T-helper 9 cell (primary cell): ENCODE measurements around the gene NPHP3.
"Not testable (repeated sequence)": the region's sequence is repeated elsewhere in the genome, so short reads cannot be mapped to it uniquely, and the experiment has no call there.

Experiments
- DNase-seq: peaks from one replicate; pipeline ENCODE4 v3.0.0-alpha.2; 2020
- total RNA-seq, 2 donors: gene quantifications; one replicate each; lab custom pipeline; 2026; lab: John Stamatoyannopoulos, UW

Gene NPHP3
- 15.2 to 17.3 reads per million in 2 donors for total RNA-seq

GRCh38 chr3:132722165-132723023 lies at the start of gene NPHP3:
Gene NPHP3, minus strand, starts transcription at chr3:132722409. Its CDS starts 54 bp downstream, at chr3:132722355.
- DNase-seq, result peak; percentile 100

GRCh38 chr3:132758740-132759139 lies 36.5 kb upstream of the NPHP3 start:
- DNase-seq, result no peak

- DNase-seq, result no peak
These were observed 34.0 kb upstream of the NPHP3 start for GRCh38 chr3:132756108-132756650.

GRCh38 chr3:132753946-132754345 lies 31.7 kb upstream of the NPHP3 start:
- no peak for DNase-seq

GRCh38 chr3:132749786-132750185 lies 27.6 kb upstream of the NPHP3 start:
- DNase-seq, result no peak

- DNase-seq, result not testable (repeated sequence)
These were observed 24.5 kb upstream of the NPHP3 start for GRCh38 chr3:132746720-132747119.

- DNase-seq, result no peak
These were observed 16.1 kb upstream of the NPHP3 start for GRCh38 chr3:132738314-132738713.

- DNase-seq, result no peak
These were observed 13.4 kb upstream of the NPHP3 start for GRCh38 chr3:132735589-132735988.

GRCh38 chr3:132730891-132731580 lies 8.8 kb upstream of the NPHP3 start:
- DNase-seq, result no peak

- no peak for DNase-seq
These were observed 4.2 kb upstream of the NPHP3 start for GRCh38 chr3:132726341-132726823.

GRCh38 chr3:132723024-132723950 lies 1.1 kb upstream of the NPHP3 start:
- DNase-seq, result no peak

- peak; percentile 21 for DNase-seq
These were observed 587 bp downstream of the NPHP3 start for GRCh38 chr3:132721479-132722164.

- DNase-seq, result no peak
These were observed 2.0 kb downstream of the NPHP3 start for GRCh38 chr3:132720228-132720627.

GRCh38 chr3:132716372-132716771 lies 5.8 kb downstream of the NPHP3 start:
- DNase-seq, result no peak

GRCh38 chr3:132713977-132714727 lies 8.1 kb downstream of the NPHP3 start:
- no peak for DNase-seq

- DNase-seq, result no peak
These were observed 11.9 kb downstream of the NPHP3 start for GRCh38 chr3:132710311-132710710.

- no peak for DNase-seq
These were observed 12.4 kb downstream of the NPHP3 start for GRCh38 chr3:132709761-132710160.

GRCh38 chr3:132703733-132704132 lies 18.5 kb downstream of the NPHP3 start:
- no peak for DNase-seq

- no peak for DNase-seq
These were observed 26.8 kb downstream of the NPHP3 start for GRCh38 chr3:132695422-132695821.

GRCh38 chr3:132694991-132695390 lies 27.2 kb downstream of the NPHP3 start:
- no peak for DNase-seq

- no peak for DNase-seq
These were observed 32.2 kb downstream of the NPHP3 start for GRCh38 chr3:132690040-132690439.
